Osteoblast (primary cell): ENCODE results near the gene WDR90. TPM values are rescaled to one million over a fixed set of nuclear protein-coding genes. Genes with fewer than 3 reads are reported as not detected.

Experiments used
- DNase-seq: peaks from one replicate; pipeline ENCODE4 v3.0.0; 2011; ENCODE audit warnings: low spot score, mixed read lengths; ENCODE audit not compliant: insufficient read length; ENCODE audit errors: missing footprints
- H2AFZ ChIP-seq: 2 replicates; pipeline ENCODE4 v1.6.0; 2011; ENCODE audit warnings: mild to moderate bottlenecking, low read length
- H3K27ac ChIP-seq: 2 replicates; pipeline ENCODE4 v1.5.1; 2011; ENCODE audit warnings: mild to moderate bottlenecking, low read depth, low read length, moderate library complexity
- H3K27me3 ChIP-seq: 2 replicates; pipeline ENCODE4 v1.6.0; 2012; ENCODE audit warnings: mild to moderate bottlenecking, control low read depth, inconsistent platforms, low read length, moderate library complexity; ENCODE audit not compliant: insufficient read depth
- H3K36me3 ChIP-seq: 2 replicates; pipeline ENCODE4 v1.5.1; 2011; ENCODE audit warnings: mild to moderate bottlenecking, low read length, control low read depth, moderate library complexity; ENCODE audit not compliant: insufficient read depth
- H3K4me1 ChIP-seq: 2 replicates; pipeline ENCODE4 v1.5.1; 2011; ENCODE audit warnings: mild to moderate bottlenecking, low read length, control low read depth, moderate library complexity; ENCODE audit not compliant: insufficient read depth
- H3K4me2 ChIP-seq: 2 replicates; pipeline ENCODE4 v1.6.0; 2011; ENCODE audit warnings: mild to moderate bottlenecking, low read length; ENCODE audit not compliant: insufficient read depth
- H3K4me3 ChIP-seq: fragments of 200-600 bp; sonication (generic); 3 replicates; pipeline ENCODE4 v1.5.1; 2012; ENCODE audit warnings: mild to moderate bottlenecking, low read length, inconsistent platforms; ENCODE audit not compliant: insufficient read depth
- H3K79me2 ChIP-seq: 2 replicates; pipeline ENCODE4 v1.6.0; 2012; ENCODE audit warnings: mild to moderate bottlenecking, low read length, control low read depth, inconsistent platforms; ENCODE audit not compliant: insufficient read depth
- H3K9me3 ChIP-seq: 2 replicates; pipeline ENCODE4 v1.5.1; 2011; ENCODE audit warnings: low read depth, low read length, control low read depth
- H4K20me1 ChIP-seq: 2 replicates; pipeline ENCODE4 v1.6.0; 2012; ENCODE audit warnings: mild to moderate bottlenecking, low read length, control low read depth; ENCODE audit not compliant: insufficient read depth
- CTCF ChIP-seq: IDR thresholded peaks from 2 replicates; pipeline ENCODE4 v1.5.1; 2011; ENCODE audit warnings: mild to moderate bottlenecking, low read depth, low read length, moderate library complexity; ENCODE audit errors: extremely low read depth
- total RNA-seq: library from RNA; depleted of rRNA; stranded (reverse); fragments of >200 nt; gene quantifications from 2 replicates; pipeline ENCODE4 v1.2.3, GENCODE V29; 2012

Gene WDR90
- total RNA-seq, 1 donor: 19.2 TPM

- peak overlapping the region; percentile 15 for H2AFZ ChIP-seq
- no peak for TF ChIP-seq CTCF
- H3K4me2 ChIP-seq: peak overlapping the region; percentile 86
- DNase-seq: peak; percentile 96
- H3K4me1 ChIP-seq: peaks cover 10% of the 10 kb centered on the region
- peaks cover 5% of the 10 kb centered on the region for H4K20me1 ChIP-seq
- H3K27ac ChIP-seq: no peak overlapping the region
- H3K4me3 ChIP-seq: peak overlapping the region; percentile 83
- no peaks in the 10 kb centered on the region for H3K36me3 ChIP-seq
- H3K9me3 ChIP-seq: no peaks in the 10 kb centered on the region
- peaks cover 24% of the 10 kb centered on the region for H3K79me2 ChIP-seq
- H3K27me3 ChIP-seq: no peaks in the 10 kb centered on the region
These were observed 6.7 kb upstream of the WDR90 start for GRCh38 chr16:642189-643049.

GRCh38 chr16:643050-643368 lies 6.2 kb upstream of the WDR90 start:
- no peak for DNase-seq
- H4K20me1 ChIP-seq: peaks cover 7% of the 10 kb centered on the region
- no peak for TF ChIP-seq CTCF

GRCh38 chr16:644556-644955 lies 4.6 kb upstream of the WDR90 start:
- H2AFZ ChIP-seq: no peak overlapping the region
- H3K4me3 ChIP-seq: no peak overlapping the region
- no peak overlapping the region for H3K4me2 ChIP-seq
- H3K9me3 ChIP-seq: no peaks in the 10 kb centered on the region
- no peak for DNase-seq
- peaks cover 7% of the 10 kb centered on the region for H4K20me1 ChIP-seq
- no peaks in the 10 kb centered on the region for H3K36me3 ChIP-seq
- peaks cover 36% of the 10 kb centered on the region for H3K79me2 ChIP-seq
- peaks cover 24% of the 10 kb centered on the region for H3K4me1 ChIP-seq
- H3K27me3 ChIP-seq: no peaks in the 10 kb centered on the region
- H3K27ac ChIP-seq: no peak overlapping the region
- TF ChIP-seq CTCF: no peak

More at GRCh38 chr16:643050-643368, 6.2 kb upstream of the WDR90 start:
- Histone ChIP-seq H3K27ac (no peak overlapping the region), H3K9me3 (no peaks in the 10 kb centered on the region), H3K79me2 (peaks cover 30% of the 10 kb centered on the region), H3K27me3 (no peaks in the 10 kb centered on the region), H3K4me3 (peak overlapping the region; percentile 83), H3K4me1 (peaks cover 14% of the 10 kb centered on the region), H3K36me3 (no peaks in the 10 kb centered on the region), H2AFZ (no peak overlapping the region), H3K4me2 (peak overlapping the region; percentile 86)

DNA sequence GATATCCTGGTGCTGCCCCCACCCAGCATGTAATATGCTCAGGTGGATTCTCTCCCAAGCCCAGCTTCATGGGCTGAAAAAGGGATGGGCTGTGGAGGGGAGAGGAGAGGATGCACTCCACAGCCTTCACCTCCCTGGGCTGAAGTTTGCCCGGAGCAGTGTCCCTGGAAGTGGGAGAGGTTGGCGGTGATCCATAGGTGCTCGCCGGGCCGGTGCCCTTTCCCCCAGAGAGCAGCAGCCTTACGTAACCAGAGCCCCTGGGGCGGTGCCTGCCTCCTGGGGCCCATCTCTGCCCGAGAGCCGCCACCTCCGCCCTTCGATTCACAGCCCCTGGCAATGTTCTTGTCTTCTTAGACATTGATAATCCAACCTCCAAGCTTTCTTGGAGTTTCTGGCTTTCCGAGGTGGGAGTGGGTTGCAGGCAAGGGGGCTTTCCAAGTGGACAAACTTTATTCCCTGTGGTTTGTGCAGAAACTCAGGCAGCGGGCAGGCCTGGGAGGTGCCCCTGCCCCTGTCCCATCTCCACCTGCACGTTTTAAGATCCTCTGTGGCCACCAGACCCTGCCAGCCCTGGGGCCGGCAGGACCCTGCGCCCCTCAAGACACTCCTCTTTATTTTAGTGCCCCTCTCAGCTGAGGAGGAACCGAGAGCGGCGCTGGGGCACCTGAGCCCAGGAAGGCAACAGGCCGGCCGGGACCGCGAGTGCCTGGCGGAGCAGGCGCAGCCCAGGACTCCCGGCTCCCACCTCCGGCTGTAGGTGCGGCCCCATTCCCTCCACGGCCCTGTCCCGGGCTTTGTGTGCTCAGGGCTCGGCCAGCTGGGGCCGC lies 3.1 kb upstream of the WDR90 start:
- no peak for DNase-seq
- no peak for TF ChIP-seq CTCF
- no peak overlapping the region for H3K4me3 ChIP-seq
- H3K27ac ChIP-seq: no peak overlapping the region
- peaks cover 7% of the 10 kb centered on the region for H4K20me1 ChIP-seq
- peaks cover 45% of the 10 kb centered on the region for H3K79me2 ChIP-seq
- no peaks in the 10 kb centered on the region for H3K27me3 ChIP-seq
- no peak overlapping the region for H3K4me2 ChIP-seq
- no peak overlapping the region for H2AFZ ChIP-seq
- H3K36me3 ChIP-seq: no peaks in the 10 kb centered on the region
- no peaks in the 10 kb centered on the region for H3K9me3 ChIP-seq
- H3K4me1 ChIP-seq: peaks cover 28% of the 10 kb centered on the region
